ENCODE results near the gene EXO5.
"Not testable (repeated sequence)": the region's sequence is repeated elsewhere in the genome, so short reads cannot be mapped to it uniquely, and the experiment has no call there.

EXO5 gene

DNA sequence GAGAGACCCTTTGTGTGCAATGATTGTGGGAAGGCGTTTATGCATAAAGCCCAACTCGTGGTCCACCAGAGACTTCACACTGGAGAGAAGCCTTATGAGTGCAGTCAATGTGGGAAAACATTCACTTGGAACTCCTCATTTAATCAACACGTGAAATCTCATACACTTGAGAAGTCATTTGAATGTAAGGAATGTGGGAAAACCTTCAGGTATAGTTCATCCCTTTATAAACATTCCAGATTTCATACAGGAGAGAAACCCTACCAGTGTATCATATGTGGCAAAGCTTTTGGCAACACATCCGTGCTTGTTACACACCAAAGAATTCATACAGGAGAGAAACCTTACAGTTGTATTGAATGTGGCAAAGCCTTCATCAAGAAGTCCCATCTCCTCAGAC, 38.4 kb downstream of the EXO5 start:
- no peak for DNase-seq (ENCODE audit: low read depth in 4 of 4, low spot score in 1 of 4)

DNA sequence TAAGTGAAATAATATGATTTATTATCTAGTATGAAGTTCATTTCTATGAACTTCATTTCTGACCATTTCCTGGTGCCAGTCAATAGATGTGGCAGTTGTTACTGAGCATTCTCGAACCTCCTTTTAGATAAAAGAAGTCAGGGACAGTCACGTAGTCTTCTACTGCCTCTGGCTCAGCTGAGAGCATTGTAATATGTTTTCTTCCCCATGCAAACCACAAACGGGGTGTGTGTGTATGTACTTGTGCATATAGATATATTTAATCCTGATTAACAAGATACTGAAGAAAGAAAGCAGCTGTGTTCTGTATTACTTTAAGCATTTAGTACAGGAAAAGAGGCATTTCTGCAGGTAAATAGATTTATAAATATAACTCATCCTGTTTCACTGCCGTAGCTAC, 44.5 kb downstream of the EXO5 start:
- no peak for DNase-seq (ENCODE audit: low read depth in 4 of 4, low spot score in 1 of 4)

GRCh38 chr1:40554807-40555206, 46.2 kb downstream of the EXO5 start:
- not testable (repeated sequence) for DNase-seq (ENCODE audit: low read depth in 4 of 4, low spot score in 1 of 4)

DNA sequence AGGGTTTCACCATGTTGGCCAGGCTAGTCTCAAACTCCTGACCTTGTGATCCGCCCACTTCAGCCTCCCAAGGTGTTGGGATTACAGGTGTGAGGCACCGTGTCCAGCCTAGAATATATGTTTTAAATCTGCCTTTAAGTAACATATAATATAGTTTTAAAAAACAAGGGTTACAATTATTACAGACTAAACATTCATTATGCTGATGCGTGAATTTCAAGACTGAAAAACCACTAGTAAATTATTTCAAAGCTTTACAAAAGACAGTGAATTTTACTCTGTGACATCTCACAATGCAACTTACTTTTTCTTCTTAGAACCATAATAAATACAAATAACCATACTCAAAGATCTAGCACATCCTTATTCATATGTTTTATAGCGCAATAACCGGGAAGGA, 47.6 kb downstream of the EXO5 start:
- DNase-seq (ENCODE audit: low read depth in 4 of 4, low spot score in 1 of 4), result no peak

DNA sequence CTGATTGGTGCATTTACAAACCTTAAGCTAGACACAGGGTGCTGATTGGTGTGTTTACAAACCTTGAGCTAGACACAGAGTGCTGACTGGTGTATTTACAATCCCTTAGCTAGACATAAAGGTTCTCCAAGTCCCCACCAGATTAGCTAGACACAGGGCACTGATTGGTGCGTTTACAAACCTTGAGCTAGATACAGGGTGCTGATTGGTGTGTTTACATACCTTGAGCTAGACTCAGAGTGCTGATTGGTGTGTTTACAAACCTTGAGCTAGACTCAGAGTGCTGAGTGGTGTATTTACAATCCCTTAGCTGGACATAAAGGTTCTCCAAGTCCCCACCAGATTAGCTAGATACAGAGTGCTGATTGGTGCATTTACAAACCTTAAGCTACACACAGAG, 49.7 kb downstream of the EXO5 start:
- DNase-seq (ENCODE audit: low read depth in 4 of 4, low spot score in 1 of 4), result not testable (repeated sequence)

DNA sequence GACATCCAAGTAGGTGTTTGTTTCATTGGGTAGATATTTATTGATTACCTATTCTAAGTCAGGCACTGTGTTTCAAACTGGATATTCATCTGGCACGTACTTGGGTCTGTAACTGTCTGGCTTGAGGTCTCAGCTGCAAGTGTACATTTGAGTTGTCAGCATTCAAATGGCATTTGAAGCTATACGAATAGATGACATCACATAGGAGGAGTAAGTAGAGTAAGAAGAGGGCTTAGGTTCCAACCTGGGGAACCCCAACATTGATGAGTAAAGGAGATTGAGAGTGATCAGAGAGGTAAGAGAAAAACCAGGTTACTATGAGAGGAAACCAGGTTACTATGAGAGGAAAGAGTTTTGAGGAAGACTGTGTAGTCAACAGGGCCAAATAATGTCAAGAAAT, 53.6 kb downstream of the EXO5 start:
- DNase-seq (ENCODE audit: low read depth in 4 of 4, low spot score in 1 of 4), result no peak

DNA sequence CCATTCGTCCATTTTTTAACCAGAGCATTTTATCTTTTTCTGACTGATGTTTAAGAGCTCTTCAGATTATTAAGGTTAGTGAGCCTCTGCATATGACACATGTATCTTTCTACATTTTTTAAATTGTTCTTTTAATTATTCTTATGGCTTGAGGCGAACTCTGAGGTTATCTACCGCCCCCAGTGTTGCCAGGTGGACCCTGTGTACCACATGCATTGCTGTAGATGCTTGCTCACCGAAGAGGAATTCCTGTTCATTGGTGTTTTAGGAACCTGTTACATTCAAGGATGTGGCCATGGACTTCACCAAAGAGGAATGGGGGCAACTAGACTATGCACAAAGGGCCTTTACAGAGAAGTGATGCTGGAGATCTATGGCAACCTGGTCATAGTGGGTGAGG, 54.7 kb downstream of the EXO5 start:
- DNase-seq (ENCODE audit: low read depth in 4 of 4, low spot score in 1 of 4), result no peak

DNA sequence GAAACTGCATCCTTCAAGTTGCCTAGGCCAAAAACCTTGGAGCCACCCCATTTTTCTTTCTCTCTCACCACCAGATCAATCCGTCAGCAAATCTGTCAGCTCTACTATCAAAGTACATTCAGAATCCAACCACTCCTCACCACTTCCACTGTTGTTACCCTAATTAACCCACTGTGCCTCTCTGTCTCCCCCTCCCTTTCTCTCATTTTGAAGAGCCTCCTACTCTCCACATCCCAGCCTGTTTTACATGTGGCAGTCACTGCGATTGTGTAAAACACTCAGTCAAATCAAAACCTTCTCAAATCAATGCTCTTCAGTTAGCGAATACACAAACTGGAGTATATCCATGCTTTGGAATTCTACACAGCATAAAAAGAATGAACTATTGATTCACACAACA, 55.9 kb downstream of the EXO5 start:
- no peak for DNase-seq (ENCODE audit: low read depth in 4 of 4, low spot score in 1 of 4)

GRCh38 chr1:40564913-40565312, 56.3 kb downstream of the EXO5 start:
- no peak for DNase-seq (ENCODE audit: low read depth in 4 of 4, low spot score in 1 of 4)

Data from stimulated activated CD4-positive, alpha-beta T cell treated with anti-CD3 and anti-CD28 coated beads, Interleukin-1b, Interleukin-23, amount 100 ng/mL, for 24 hours (primary cell).